Ishikawa (cell line): ENCODE results near the gene ZRANB3.

Experiments used
- CEBPB ChIP-seq: IDR thresholded peaks from 2 replicates; pipeline ENCODE4 v1.6.1; 2012
- CREB1 ChIP-seq: IDR thresholded peaks from 2 replicates; pipeline ENCODE4 v1.6.1; 2012; ENCODE audit warnings: low read depth
- EGR1 ChIP-seq: IDR thresholded peaks from 2 replicates; pipeline ENCODE4 v1.6.1; 2012
- EP300 ChIP-seq: IDR thresholded peaks from 2 replicates; pipeline ENCODE4 v1.6.1; 2012; ENCODE audit warnings: borderline replicate concordance
- FOXM1 ChIP-seq: IDR thresholded peaks from 2 replicates; pipeline ENCODE4 v1.6.1; 2012; ENCODE audit warnings: low read depth, borderline replicate concordance
- MAX ChIP-seq: IDR thresholded peaks from 2 replicates; pipeline ENCODE4 v1.6.1; 2012
- NFIC ChIP-seq: IDR thresholded peaks from 2 replicates; pipeline ENCODE4 v1.6.1; 2012
- RAD21 ChIP-seq: IDR thresholded peaks from 2 replicates; pipeline ENCODE4 v1.6.1; 2012; ENCODE audit warnings: low read depth
- REST ChIP-seq: IDR thresholded peaks from 2 replicates; pipeline ENCODE4 v1.6.1; 2012; ENCODE audit warnings: low read depth, mild to moderate bottlenecking
- TAF1 ChIP-seq: IDR thresholded peaks from 2 replicates; pipeline ENCODE4 v1.6.1; 2012; ENCODE audit warnings: low read depth, mild to moderate bottlenecking
- TCF12 ChIP-seq: IDR thresholded peaks from 2 replicates; pipeline ENCODE4 v1.6.1; 2012; ENCODE audit warnings: low read depth
- TEAD4 ChIP-seq: IDR thresholded peaks from 2 replicates; pipeline ENCODE4 v1.6.1; 2012
- USF1 ChIP-seq: IDR thresholded peaks from 2 replicates; pipeline ENCODE4 v1.6.1; 2012
- YY1 ChIP-seq: IDR thresholded peaks from 2 replicates; pipeline ENCODE4 v1.6.1; 2012; ENCODE audit warnings: low read depth
- ZBTB7A ChIP-seq: IDR thresholded peaks from 2 replicates; pipeline ENCODE4 v1.6.1; 2012; ENCODE audit warnings: low read depth

The ZRANB3 gene

GRCh38 chr2:135546436-135546835 lies 15.4 kb upstream of the ZRANB3 start:
- no peak for TF ChIP-seq TAF1
- TF ChIP-seq EP300, result no peak
- TF ChIP-seq TEAD4, result no peak
- no peak for TF ChIP-seq CREB1

- TF ChIP-seq USF1, result no peak
- no peak for TF ChIP-seq RAD21
- TF ChIP-seq EGR1, result no peak
- TF ChIP-seq TCF12, result no peak
- no peak for TF ChIP-seq REST
- no peak for TF ChIP-seq ZBTB7A
- no peak for TF ChIP-seq TAF1
- TF ChIP-seq MAX, result no peak
- no peak for TF ChIP-seq CEBPB
- no peak for TF ChIP-seq CREB1
- no peak for TF ChIP-seq NFIC
- no peak for TF ChIP-seq FOXM1
- no peak for TF ChIP-seq YY1
- no peak for TF ChIP-seq TEAD4
- TF ChIP-seq EP300, result no peak
These were observed 1.6 kb upstream of the ZRANB3 start for GRCh38 chr2:135532581-135532980.

- no peak for TF ChIP-seq REST
- no peak for TF ChIP-seq EP300
- no peak for TF ChIP-seq RAD21
- TF ChIP-seq NFIC, result peak; percentile 50; the same call in 1 of the 2 replicates
- TF ChIP-seq FOXM1, result no peak
- no peak for TF ChIP-seq YY1
- TF ChIP-seq TEAD4, result no peak
- peak; percentile 92 for TF ChIP-seq ZBTB7A
- TF ChIP-seq CREB1, result no peak
- TF ChIP-seq TAF1, result peak; percentile 49
- no peak for TF ChIP-seq EGR1
- TF ChIP-seq MAX, result peak; percentile 54
These were observed 496 bp upstream of the ZRANB3 start, which contains the start of gene R3HDM1 for GRCh38 chr2:135531231-135532197. Gene R3HDM1 (plus strand): TSS chr2:135531484. CDS start chr2:135604846, 73,362 bp downstream.

GRCh38 chr2:135528006-135528405 lies 3.0 kb downstream of the ZRANB3 start:
- TF ChIP-seq NFIC, result no peak
- no peak for TF ChIP-seq FOXM1
- TF ChIP-seq RAD21, result no peak
- no peak for TF ChIP-seq ZBTB7A
- TF ChIP-seq TCF12, result no peak
- no peak for TF ChIP-seq USF1

GRCh38 chr2:135525786-135526185 lies 5.2 kb downstream of the ZRANB3 start:
- no peak for TF ChIP-seq USF1
- no peak for TF ChIP-seq MAX
- TF ChIP-seq TEAD4, result no peak
- TF ChIP-seq EGR1, result no peak
- TF ChIP-seq REST, result no peak
